ENCODE data around the gene LENG8. TPM values are rescaled to one million over a fixed set of nuclear protein-coding genes. Genes with fewer than 3 reads are reported as not detected.
A peak's percentile ranks its signal among the peaks of the same experiment; 100 is the strongest.

The LENG8 gene
- total and polyA plus RNA-seq, 11 donors: 23.6 to 93.9 (median 58.8) TPM

GRCh38 chr19:54435551-54436016, 13.4 kb upstream of the LENG8 start:
- TF ChIP-seq POLR2A (IDR thresholded peaks at IDR 0.05): no peak
- TF ChIP-seq, protein P1, sequence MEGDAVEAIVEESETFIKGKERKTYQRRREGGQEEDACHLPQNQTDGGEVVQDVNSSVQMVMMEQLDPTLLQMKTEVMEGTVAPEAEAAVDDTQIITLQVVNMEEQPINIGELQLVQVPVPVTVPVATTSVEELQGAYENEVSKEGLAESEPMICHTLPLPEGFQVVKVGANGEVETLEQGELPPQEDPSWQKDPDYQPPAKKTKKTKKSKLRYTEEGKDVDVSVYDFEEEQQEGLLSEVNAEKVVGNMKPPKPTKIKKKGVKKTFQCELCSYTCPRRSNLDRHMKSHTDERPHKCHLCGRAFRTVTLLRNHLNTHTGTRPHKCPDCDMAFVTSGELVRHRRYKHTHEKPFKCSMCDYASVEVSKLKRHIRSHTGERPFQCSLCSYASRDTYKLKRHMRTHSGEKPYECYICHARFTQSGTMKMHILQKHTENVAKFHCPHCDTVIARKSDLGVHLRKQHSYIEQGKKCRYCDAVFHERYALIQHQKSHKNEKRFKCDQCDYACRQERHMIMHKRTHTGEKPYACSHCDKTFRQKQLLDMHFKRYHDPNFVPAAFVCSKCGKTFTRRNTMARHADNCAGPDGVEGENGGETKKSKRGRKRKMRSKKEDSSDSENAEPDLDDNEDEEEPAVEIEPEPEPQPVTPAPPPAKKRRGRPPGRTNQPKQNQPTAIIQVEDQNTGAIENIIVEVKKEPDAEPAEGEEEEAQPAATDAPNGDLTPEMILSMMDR (IDR thresholded peaks at IDR 0.05): no peak
- H3K9me3 ChIP-seq: no peaks in the 10 kb centered on the region
- ATAC-seq: peak in 2 of 4 donors; percentile 2 to 7
- H3K4me3 ChIP-seq: no peak overlapping the region
- peaks cover 0 to 20% (median 5%) of the 10 kb centered on the region in 9 donors for H3K27me3 ChIP-seq
- peaks cover 0 to 13% (median 0%) of the 10 kb centered on the region in 9 donors for H3K36me3 ChIP-seq
- H3K27ac ChIP-seq: no peak overlapping the region
- DNase-seq: peak in 1 of 5 donors; percentile 21
- intact Hi-C loops (cut with DNase I): loop anchor here in 1 of 10 donors (5.0 kb wide), 1 partner anchor 42 kb away; no protein-coding TSS in a partner anchor
- 29 to 42% (median 35%) methylated on average over 10 to 16 of the region's 16 CpGs for whole genome bisulfite sequencing, 4 donors
- H3K4me1 ChIP-seq: peaks cover 0 to 46% (median 20%) of the 10 kb centered on the region in 12 donors

DNA sequence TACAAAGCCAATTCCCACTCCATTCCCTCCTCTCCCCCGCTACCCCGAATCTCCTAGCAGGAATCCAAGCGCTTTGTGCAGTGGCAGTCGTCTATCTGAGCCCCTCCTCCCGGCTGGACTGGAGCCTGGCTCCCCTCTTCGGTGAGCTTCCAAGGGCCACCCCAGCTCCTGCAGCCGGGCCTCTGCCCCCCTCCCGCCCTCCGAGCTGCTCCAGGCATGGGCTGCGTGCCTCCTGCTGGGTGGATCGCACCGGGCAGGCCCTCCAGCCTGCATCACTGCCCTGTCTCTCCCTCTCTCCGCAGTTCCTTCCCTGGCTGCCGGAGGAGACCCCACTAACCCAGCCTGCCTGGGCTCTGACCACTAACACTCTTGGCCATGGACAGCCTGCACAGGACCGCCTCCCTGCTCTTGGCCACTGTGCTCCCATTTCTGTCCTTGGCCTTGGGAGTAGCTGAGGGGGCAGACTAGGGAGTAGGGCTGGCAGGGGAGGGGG, 12.9 kb upstream of the LENG8 start:
- no peak overlapping the region for H3K4me3 ChIP-seq
- peaks cover 0 to 15% (median under 1%) of the 10 kb centered on the region in 9 donors for H3K27me3 ChIP-seq
- H3K27ac ChIP-seq: peak overlapping the region in 2 of 12 donors; percentile 12 to 16
- intact Hi-C loops (cut with DNase I): loop anchor here in 1 of 10 donors (5.0 kb wide), 1 partner anchor 41 kb away; no protein-coding TSS in a partner anchor
- H3K4me1 ChIP-seq: peaks cover 0 to 43% (median 17%) of the 10 kb centered on the region in 12 donors
- ATAC-seq (peak in 3 of 4 donors; percentile 32 to 41 (median 34)), DNase-seq (peak in 1 of 5 donors; percentile 32)
- TF ChIP-seq, protein P1 (IDR thresholded peaks at IDR 0.05): peak in 1 of 12 donors; percentile 8
- TF ChIP-seq POLR2A (IDR thresholded peaks at IDR 0.05): no peak
- WGBS, 4 donors: 33 to 50% (median 46%) methylated on average over 3 to 15 of the region's 15 CpGs
- H3K36me3 ChIP-seq: peaks cover 0 to 17% (median 0%) of the 10 kb centered on the region in 9 donors
- H3K9me3 ChIP-seq: no peaks in the 10 kb centered on the region

DNA sequence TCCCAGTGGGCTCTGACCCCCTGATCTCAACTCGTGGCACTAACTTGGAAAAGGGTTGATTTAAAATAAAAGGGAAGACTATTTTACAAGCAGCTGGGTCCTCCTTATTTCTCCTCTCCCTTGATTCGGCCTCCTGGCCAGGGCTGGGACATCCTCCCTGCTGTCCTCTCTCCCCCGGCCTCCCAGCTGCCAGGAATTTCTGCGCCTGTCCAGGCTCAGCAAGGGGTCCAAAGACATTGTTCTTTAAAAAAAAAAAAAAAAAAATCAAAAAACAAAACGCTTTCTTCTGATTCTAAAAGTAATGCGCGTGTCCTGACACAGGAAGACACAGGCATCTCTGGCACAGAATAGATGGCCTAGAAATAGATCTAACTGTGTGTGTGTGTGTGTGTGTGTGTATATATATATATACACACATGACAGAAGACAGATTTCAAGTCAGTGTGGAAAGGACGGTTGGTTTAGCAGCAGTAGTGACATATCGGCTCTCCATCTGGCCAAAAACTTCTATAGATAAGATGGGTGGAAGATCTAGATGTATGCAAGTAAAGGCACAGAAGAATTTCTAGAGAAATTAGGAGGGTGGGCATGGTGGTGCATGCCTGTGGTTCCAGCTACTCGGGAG, 12.3 kb upstream of the LENG8 start:
- no peak for DNase-seq
- no peak for TF ChIP-seq POLR2A (IDR thresholded peaks at IDR 0.05)
- TF ChIP-seq, protein P1 (IDR thresholded peaks at IDR 0.05): no peak
- H3K36me3 ChIP-seq: peaks cover 0 to 18% (median 0%) of the 10 kb centered on the region in 9 donors
- no peak overlapping the region for H3K4me3 ChIP-seq
- WGBS, 4 donors: 54 to 61% (median 55%) methylated on average over 10 of the region's 10 CpGs
- intact Hi-C loops (cut with DNase I): loop anchor here in 1 of 10 donors (5.0 kb wide), 1 partner anchor 41 kb away; no protein-coding TSS in a partner anchor
- H3K27ac ChIP-seq: peak overlapping the region in 1 of 12 donors; percentile 12
- peak in 1 of 4 donors; percentile 38 for ATAC-seq
- no peaks in the 10 kb centered on the region for H3K9me3 ChIP-seq
- H3K27me3 ChIP-seq: peaks cover 0 to 10% (median 0%) of the 10 kb centered on the region in 9 donors
- H3K4me1 ChIP-seq: peaks cover 0 to 40% (median 14%) of the 10 kb centered on the region in 12 donors
